OCI-LY7 (cell line): Measurements from ENCODE around the gene TTC34.

Source experiments
- CTCF ChIP-seq: fragments of 200-600 bp; sonication (generic); conservative IDR thresholded peaks from 2 replicates; pipeline ENCODE4 v1.5.1; 2014; ENCODE audit warnings: mild to moderate bottlenecking, antibody characterized with exemption, low read length, moderate library complexity, mixed read lengths
- EZH2phosphoT487 ChIP-seq: fragments of 200-600 bp; sonication (generic); IDR thresholded peaks from 2 replicates; pipeline ENCODE4 v1.6.1; 2018; ENCODE audit warnings: low read depth, borderline replicate concordance, mild to moderate bottlenecking, mixed run types, antibody characterized with exemption, low read length, moderate library complexity, mixed read lengths

- TF ChIP-seq CTCF: no peak
- TF ChIP-seq EZH2phosphoT487: no peak
Observed at GRCh38 chr1:2812939-2813653, 11.6 kb upstream of the TTC34 start.
